PFSK-1 (cell line): Measurements from ENCODE around the gene ELAPOR2.

ENCODE experiments used
- POLR2AphosphoS5 ChIP-seq: IDR thresholded peaks from 2 replicates; pipeline ENCODE4 v1.6.1; 2012; ENCODE audit warnings: low read depth, mild to moderate bottlenecking, control low read depth, low read length, moderate library complexity
- SIN3A ChIP-seq: IDR thresholded peaks from 2 replicates; pipeline ENCODE4 v1.6.1; 2012; ENCODE audit warnings: mild to moderate bottlenecking, low read length, moderate library complexity, borderline replicate concordance; ENCODE audit not compliant: insufficient read depth
- TAF1 ChIP-seq: IDR thresholded peaks from 2 replicates; pipeline ENCODE4 v1.6.1; 2012; ENCODE audit warnings: low read length, control low read depth, borderline replicate concordance; ENCODE audit not compliant: insufficient read depth
- TF ChIP-seq, protein P1 (sequence below), 2 experiments: IDR thresholded peaks; 2 replicates each; pipeline versions ENCODE4 v1.6.1 to v1.8.0; 2011 to 2012; ENCODE audit warnings: low read depth in 2 of 2, low read length in 2 of 2, control low read depth in 1 of 2, inconsistent platforms in 1 of 2, mild to moderate bottlenecking in 1 of 2, moderate library complexity in 1 of 2; ENCODE audit not compliant: insufficient read depth in 1 of 2

DNA sequence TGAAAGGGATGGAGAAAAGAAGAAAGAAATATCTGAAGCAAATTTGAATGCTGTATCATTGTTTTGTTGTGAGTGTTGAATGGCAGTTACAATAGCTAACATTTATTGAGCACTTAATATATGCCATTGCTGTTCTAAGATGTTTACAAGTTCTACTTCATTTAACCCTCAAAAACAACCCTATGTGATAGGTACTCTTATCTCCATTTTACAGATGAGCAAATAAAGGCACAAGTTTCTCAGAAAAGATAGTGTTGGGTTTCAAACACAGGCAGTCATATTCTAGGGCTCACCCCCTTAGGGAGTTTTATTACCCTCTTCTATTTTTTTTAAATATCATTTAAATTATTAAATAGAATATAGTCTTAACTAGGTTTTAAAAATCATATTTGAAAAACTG is 8.3 kb upstream of the ELAPOR2 start:
- TF ChIP-seq POLR2AphosphoS5 (no peak), SIN3A (no peak), TAF1 (no peak)
- TF ChIP-seq, protein P1, sequence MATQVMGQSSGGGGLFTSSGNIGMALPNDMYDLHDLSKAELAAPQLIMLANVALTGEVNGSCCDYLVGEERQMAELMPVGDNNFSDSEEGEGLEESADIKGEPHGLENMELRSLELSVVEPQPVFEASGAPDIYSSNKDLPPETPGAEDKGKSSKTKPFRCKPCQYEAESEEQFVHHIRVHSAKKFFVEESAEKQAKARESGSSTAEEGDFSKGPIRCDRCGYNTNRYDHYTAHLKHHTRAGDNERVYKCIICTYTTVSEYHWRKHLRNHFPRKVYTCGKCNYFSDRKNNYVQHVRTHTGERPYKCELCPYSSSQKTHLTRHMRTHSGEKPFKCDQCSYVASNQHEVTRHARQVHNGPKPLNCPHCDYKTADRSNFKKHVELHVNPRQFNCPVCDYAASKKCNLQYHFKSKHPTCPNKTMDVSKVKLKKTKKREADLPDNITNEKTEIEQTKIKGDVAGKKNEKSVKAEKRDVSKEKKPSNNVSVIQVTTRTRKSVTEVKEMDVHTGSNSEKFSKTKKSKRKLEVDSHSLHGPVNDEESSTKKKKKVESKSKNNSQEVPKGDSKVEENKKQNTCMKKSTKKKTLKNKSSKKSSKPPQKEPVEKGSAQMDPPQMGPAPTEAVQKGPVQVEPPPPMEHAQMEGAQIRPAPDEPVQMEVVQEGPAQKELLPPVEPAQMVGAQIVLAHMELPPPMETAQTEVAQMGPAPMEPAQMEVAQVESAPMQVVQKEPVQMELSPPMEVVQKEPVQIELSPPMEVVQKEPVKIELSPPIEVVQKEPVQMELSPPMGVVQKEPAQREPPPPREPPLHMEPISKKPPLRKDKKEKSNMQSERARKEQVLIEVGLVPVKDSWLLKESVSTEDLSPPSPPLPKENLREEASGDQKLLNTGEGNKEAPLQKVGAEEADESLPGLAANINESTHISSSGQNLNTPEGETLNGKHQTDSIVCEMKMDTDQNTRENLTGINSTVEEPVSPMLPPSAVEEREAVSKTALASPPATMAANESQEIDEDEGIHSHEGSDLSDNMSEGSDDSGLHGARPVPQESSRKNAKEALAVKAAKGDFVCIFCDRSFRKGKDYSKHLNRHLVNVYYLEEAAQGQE (IDR thresholded peaks at IDR 0.05; ENCODE audit: insufficient read depth in 1 of 2, low read depth in 2 of 2, low read length in 2 of 2), result no peak
